Breast epithelium (tissue), 4 donors: ENCODE data around the gene SMIM30. TPM values are rescaled to one million over a fixed set of nuclear protein-coding genes. Genes with fewer than 3 reads are reported as not detected.

Source experiments
- DNase-seq, 2 donors: peaks; one replicate each; pipeline ENCODE4 v3.0.0-alpha.2; 2019; ENCODE audit warnings: low spot score in 2 of 2
- H3K27ac ChIP-seq, 2 donors: fragments of 200-600 bp; sonication (generic) in 1 of 2; one replicate each; pipeline ENCODE4 v1.5.1; 2016 to 2019; ENCODE audit warnings: mild to moderate bottlenecking in 1 of 2
- H3K27me3 ChIP-seq, 2 donors: fragments of 200-600 bp; sonication (generic) in 1 of 2; one replicate each; pipeline versions ENCODE4 v1.5.1 to v1.6.0; 2017 to 2019; ENCODE audit warnings: control low read depth in 1 of 2, mild to moderate bottlenecking in 1 of 2
- H3K36me3 ChIP-seq: fragments of 200-600 bp; one replicate; pipeline ENCODE4 v1.5.1; 2019
- H3K4me1 ChIP-seq, 2 donors: fragments of 200-600 bp; sonication (generic); one replicate each; pipeline ENCODE4 v1.5.1; 2016 to 2019; ENCODE audit warnings: control low read depth in 1 of 2
- H3K4me3 ChIP-seq, 3 donors: fragments of 200-600 bp; sonication (generic); 1 replicate in 2 of 3; 2 replicates in 1 of 3; pipeline ENCODE4 v1.5.1; 2016 to 2019; ENCODE audit warnings: mild to moderate bottlenecking in 3 of 3, moderate library complexity in 2 of 3
- H3K9me3 ChIP-seq, 2 donors: fragments of 200-600 bp; sonication (generic) in 1 of 2; one replicate each; pipeline ENCODE4 v1.5.1; 2016 to 2019; ENCODE audit warnings: control low read depth in 1 of 2
- CTCF ChIP-seq, 3 donors: fragments of 450-650 bp; IDR thresholded peaks; one replicate each; pipeline ENCODE4 v1.5.1; 2016 to 2017; ENCODE audit warnings: antibody characterized with exemption in 3 of 3, mild to moderate bottlenecking in 3 of 3, moderate library complexity in 3 of 3
- POLR2A ChIP-seq: fragments of 450-650 bp; IDR thresholded peaks from one replicate; pipeline ENCODE4 v1.6.1; 2016; ENCODE audit warnings: antibody characterized with exemption, mild to moderate bottlenecking, moderate library complexity
- POLR2AphosphoS5 ChIP-seq, 3 donors: sonication (generic); formaldehyde crosslinking; IDR thresholded peaks; one replicate each; pipeline ENCODE4 v1.6.1; 2017; ENCODE audit warnings: antibody characterized with exemption in 3 of 3
- intact Hi-C: fragments of 100-400 bp; cut with DNase I; formaldehyde crosslinking; loops from one replicate; pipeline ENCODE4 v1.15.1; 2023; ENCODE audit warnings: low total_unique reads
- total RNA-seq, 3 donors: library from RNA; depleted of rRNA; stranded (reverse); fragments of >200 nt; gene quantifications; one replicate each; pipeline ENCODE4 v1.1.0, GENCODE V29; 2016

The SMIM30 gene
- total RNA-seq, 3 donors from 2014 or later = 32.1 to 42.1 (median 40.8) TPM

- intact Hi-C loops = no loop called here
- Histone ChIP-seq H3K27ac (no peak overlapping the region), H3K36me3 (no peaks in the 10 kb centered on the region), H3K4me1 (no peaks in the 10 kb centered on the region), H3K27me3 (no peaks in the 10 kb centered on the region), H3K9me3 (no peaks in the 10 kb centered on the region), H3K4me3 (no peak overlapping the region)
- TF ChIP-seq CTCF (IDR thresholded peaks at IDR 0.05) = no peak
- TF ChIP-seq POLR2A = no peak
- no peak for TF ChIP-seq POLR2AphosphoS5 (IDR thresholded peaks at IDR 0.05)
- no peak for DNase-seq
Observed at GRCh38 chr7:113092762-113093161, 25.6 kb downstream of the SMIM30 start.

GRCh38 chr7:113087071-113087998 lies 31.0 kb downstream of the SMIM30 start:
- no peak for DNase-seq
- Histone ChIP-seq H3K27ac (no peak overlapping the region), H3K9me3 (no peaks in the 10 kb centered on the region), H3K4me3 (peak overlapping the region; percentile 47 to 69 (median 50)), H3K27me3 (peaks cover 0 to 9% of the 10 kb centered on the region in 2 donors), H3K4me1 (peaks cover 0 to 4% of the 10 kb centered on the region in 2 donors), H3K36me3 (no peaks in the 10 kb centered on the region)
- intact Hi-C loops = no loop called here
- TF ChIP-seq POLR2A (no peak), CTCF (IDR thresholded peaks at IDR 0.05) (no peak), POLR2AphosphoS5 (IDR thresholded peaks at IDR 0.05) (no peak)

- Histone ChIP-seq H3K27me3 (peaks cover 0 to 9% of the 10 kb centered on the region in 2 donors), H3K27ac (peak within 1 kb of the TSS in 1 of 2 donors; percentile 38), H3K9me3 (no peaks in the 10 kb centered on the region), H3K4me3 (peak within 1 kb of the TSS; percentile 47 to 69 (median 50)), H3K36me3 (no peaks in the 10 kb centered on the region), H3K4me1 (peaks cover 0 to 4% of the 10 kb centered on the region in 2 donors)
- TF ChIP-seq POLR2AphosphoS5 (IDR thresholded peaks at IDR 0.05) (no peak), POLR2A (no peak), CTCF (IDR thresholded peaks at IDR 0.05) (no peak)
- DNase-seq = peak in 1 of 2 donors; percentile 24
- intact Hi-C loops = no loop called here
Observed at GRCh38 chr7:113086431-113086888, 31.9 kb downstream of the SMIM30 start, which contains the start of gene GPR85. Gene GPR85, minus strand, starts transcription at chr7:113086827. Its CDS starts 2,106 bp downstream, at chr7:113084721.

- H3K27ac ChIP-seq = no peak overlapping the region
- no peaks in the 10 kb centered on the region for H3K36me3 ChIP-seq
- no peak for TF ChIP-seq CTCF (IDR thresholded peaks at IDR 0.05)
- TF ChIP-seq POLR2A = no peak
- TF ChIP-seq POLR2AphosphoS5 (IDR thresholded peaks at IDR 0.05) = no peak
- intact Hi-C loops = no loop called here
- no peak for DNase-seq
- H3K27me3 ChIP-seq = peaks cover 0 to 9% of the 10 kb centered on the region in 2 donors
- H3K4me1 ChIP-seq = peaks cover 0 to 4% of the 10 kb centered on the region in 2 donors
- no peaks in the 10 kb centered on the region for H3K9me3 ChIP-seq
- peak overlapping the region; percentile 47 to 60 (median 50) for H3K4me3 ChIP-seq
Observed at GRCh38 chr7:113085781-113086390, 32.5 kb downstream of the SMIM30 start.
